PFSK-1 (cell line): Measurements from ENCODE around the gene HS3ST4.

ENCODE experiments used
- POLR2AphosphoS5 ChIP-seq: IDR thresholded peaks from 2 replicates; pipeline ENCODE4 v1.6.1; 2012; ENCODE audit warnings: low read depth, mild to moderate bottlenecking, control low read depth, low read length, moderate library complexity
- SIN3A ChIP-seq: IDR thresholded peaks from 2 replicates; pipeline ENCODE4 v1.6.1; 2012; ENCODE audit warnings: mild to moderate bottlenecking, low read length, moderate library complexity, borderline replicate concordance; ENCODE audit not compliant: insufficient read depth
- TAF1 ChIP-seq: IDR thresholded peaks from 2 replicates; pipeline ENCODE4 v1.6.1; 2012; ENCODE audit warnings: low read length, control low read depth, borderline replicate concordance; ENCODE audit not compliant: insufficient read depth
- TF ChIP-seq, protein P1 (sequence below), 2 experiments: IDR thresholded peaks; 2 replicates each; pipeline versions ENCODE4 v1.6.1 to v1.8.0; 2011 to 2012; ENCODE audit warnings: low read depth in 2 of 2, low read length in 2 of 2, control low read depth in 1 of 2, inconsistent platforms in 1 of 2, mild to moderate bottlenecking in 1 of 2, moderate library complexity in 1 of 2; ENCODE audit not compliant: insufficient read depth in 1 of 2

- TF ChIP-seq POLR2AphosphoS5, result no peak
- TF ChIP-seq SIN3A, result no peak
- TF ChIP-seq, protein P1, sequence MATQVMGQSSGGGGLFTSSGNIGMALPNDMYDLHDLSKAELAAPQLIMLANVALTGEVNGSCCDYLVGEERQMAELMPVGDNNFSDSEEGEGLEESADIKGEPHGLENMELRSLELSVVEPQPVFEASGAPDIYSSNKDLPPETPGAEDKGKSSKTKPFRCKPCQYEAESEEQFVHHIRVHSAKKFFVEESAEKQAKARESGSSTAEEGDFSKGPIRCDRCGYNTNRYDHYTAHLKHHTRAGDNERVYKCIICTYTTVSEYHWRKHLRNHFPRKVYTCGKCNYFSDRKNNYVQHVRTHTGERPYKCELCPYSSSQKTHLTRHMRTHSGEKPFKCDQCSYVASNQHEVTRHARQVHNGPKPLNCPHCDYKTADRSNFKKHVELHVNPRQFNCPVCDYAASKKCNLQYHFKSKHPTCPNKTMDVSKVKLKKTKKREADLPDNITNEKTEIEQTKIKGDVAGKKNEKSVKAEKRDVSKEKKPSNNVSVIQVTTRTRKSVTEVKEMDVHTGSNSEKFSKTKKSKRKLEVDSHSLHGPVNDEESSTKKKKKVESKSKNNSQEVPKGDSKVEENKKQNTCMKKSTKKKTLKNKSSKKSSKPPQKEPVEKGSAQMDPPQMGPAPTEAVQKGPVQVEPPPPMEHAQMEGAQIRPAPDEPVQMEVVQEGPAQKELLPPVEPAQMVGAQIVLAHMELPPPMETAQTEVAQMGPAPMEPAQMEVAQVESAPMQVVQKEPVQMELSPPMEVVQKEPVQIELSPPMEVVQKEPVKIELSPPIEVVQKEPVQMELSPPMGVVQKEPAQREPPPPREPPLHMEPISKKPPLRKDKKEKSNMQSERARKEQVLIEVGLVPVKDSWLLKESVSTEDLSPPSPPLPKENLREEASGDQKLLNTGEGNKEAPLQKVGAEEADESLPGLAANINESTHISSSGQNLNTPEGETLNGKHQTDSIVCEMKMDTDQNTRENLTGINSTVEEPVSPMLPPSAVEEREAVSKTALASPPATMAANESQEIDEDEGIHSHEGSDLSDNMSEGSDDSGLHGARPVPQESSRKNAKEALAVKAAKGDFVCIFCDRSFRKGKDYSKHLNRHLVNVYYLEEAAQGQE (IDR thresholded peaks at IDR 0.05; ENCODE audit: insufficient read depth in 1 of 2, low read depth in 2 of 2, low read length in 2 of 2), result no peak
- TF ChIP-seq TAF1, result no peak
Observed at GRCh38 chr16:25872369-25873070, 180.8 kb downstream of the HS3ST4 start.
